GM12878 (cell line): ENCODE results near the gene ETAA1. TPM values are rescaled to one million over a fixed set of nuclear protein-coding genes. Genes with fewer than 3 reads are reported as not detected.

Experiments used
- ATAC-seq: fragments of 200-7000 bp; cut with Tn5 transposase; 3 replicates; pipeline ENCODE4 v1.9.1; 2020; ENCODE audit warnings: mild to moderate bottlenecking, moderate library complexity
- BruUV-seq: library from RNA; stranded (reverse); fragments of 400-500 nt; replicated peaks from 2 replicates; lab custom pipeline; 2021; lab: Mats Ljungman, UMichigan
- CTCF ChIA-PET: fragments of 300-600 bp; sonication (Branson Sonifier 250); formaldehyde crosslinking; extraction: SDS; loops from one replicate; lab custom pipeline; 2021; ENCODE audit warnings: inconsistent platforms; lab: Yijun Ruan, JAX
- POLR2A ChIA-PET: fragments of 350-600 bp; formaldehyde crosslinking; extraction: SDS; loops from one replicate; lab custom pipeline; 2021; ENCODE audit warnings: inconsistent platforms; lab: Charles Lee
- RAD21 ChIA-PET: fragments of 300-600 bp; sonication (Branson Sonifier 250); formaldehyde crosslinking; loops from one replicate; lab custom pipeline; 2023; ENCODE audit warnings: antibody characterized with exemption; ENCODE audit not compliant: unreplicated experiment; lab: Charles Lee
- SMC1A ChIA-PET: fragments of 300-600 bp; sonication (Branson Sonifier 250); formaldehyde crosslinking; loops from one replicate; lab custom pipeline; 2023; ENCODE audit not compliant: unreplicated experiment, uncharacterized antibody; lab: Charles Lee
- DNase-seq: peaks from one replicate; pipeline ENCODE4 v3.0.0-alpha.2; 2011; ENCODE audit warnings: low read depth, low spot score
- FAIRE-seq: peaks from 3 replicates; lab custom pipeline; 2011; peaks lifted over from hg19 to GRCh38; lab: Jason Lieb, UNC
- H2AFZ ChIP-seq: 2 replicates; pipeline ENCODE4 v1.6.0; 2011; ENCODE audit warnings: low read depth, low read length, control low read depth; ENCODE audit not compliant: control insufficient read depth
- H3K27ac ChIP-seq: 2 replicates; pipeline ENCODE4 v1.5.1; 2011; ENCODE audit warnings: control low read depth; ENCODE audit not compliant: control insufficient read depth, insufficient read depth
- H3K27me3 ChIP-seq, 2 experiments: replicated peaks in 1 of 2; 2 replicates each; pipeline versions ENCODE4 v1.6.0 to v1.6.1; 2011; ENCODE audit warnings: low read length in 1 of 2; ENCODE audit not compliant: control insufficient read depth in 2 of 2, insufficient read depth in 2 of 2
- H3K36me3 ChIP-seq, 2 experiments: 2 replicates each; pipeline ENCODE4 v1.5.1; 2011; ENCODE audit warnings: low read length in 1 of 2; ENCODE audit not compliant: control insufficient read depth in 2 of 2, insufficient read depth in 2 of 2
- H3K4me1 ChIP-seq: 2 replicates; pipeline ENCODE4 v1.6.1; 2011; ENCODE audit warnings: mild to moderate bottlenecking, low read length, moderate library complexity, mixed read lengths; ENCODE audit not compliant: control insufficient read depth, insufficient read depth
- H3K4me2 ChIP-seq: 2 replicates; pipeline ENCODE4 v1.6.0; 2011; ENCODE audit warnings: control low read depth; ENCODE audit not compliant: control insufficient read depth, insufficient read depth
- H3K4me3 ChIP-seq: fragments of 200-600 bp; sonication (generic); 2 replicates; pipeline ENCODE4 v1.5.1; 2016
- H3K79me2 ChIP-seq: 2 replicates; pipeline ENCODE4 v1.6.0; 2011; ENCODE audit warnings: low read length; ENCODE audit not compliant: control insufficient read depth, insufficient read depth
- H3K9ac ChIP-seq: 2 replicates; pipeline ENCODE4 v1.8.0; 2011; ENCODE audit warnings: low read length, control low read depth, mixed read lengths; ENCODE audit not compliant: control insufficient read depth, insufficient read depth
- H3K9me3 ChIP-seq: replicated peaks from 3 replicates; pipeline ENCODE4 v1.5.1; 2011; ENCODE audit warnings: mild to moderate bottlenecking, low read length; ENCODE audit not compliant: control insufficient read depth, insufficient read depth
- H4K20me1 ChIP-seq: 2 replicates; pipeline ENCODE4 v1.6.0; 2011; ENCODE audit not compliant: control insufficient read depth, insufficient read depth
- CEBPZ ChIP-seq: fragments of 150-350 bp; IDR thresholded peaks from 2 replicates; pipeline ENCODE4 v1.6.1; 2016; ENCODE audit warnings: low read depth, low read length
- CHD2 ChIP-seq: IDR thresholded peaks from 2 replicates; pipeline ENCODE4 v1.6.1; 2011; ENCODE audit warnings: low read depth, low read length, improper control_type of control experiment, borderline replicate concordance
- EZH2 ChIP-seq: IDR thresholded peaks from 2 replicates; pipeline ENCODE4 v1.6.1; 2012; ENCODE audit warnings: low read depth, mild to moderate bottlenecking, control low read depth, inconsistent platforms, low read length, borderline replicate concordance; ENCODE audit not compliant: control insufficient read depth
- FOXK2 ChIP-seq: fragments of 450-650 bp; IDR thresholded peaks from 2 replicates; pipeline ENCODE4 v1.6.1; 2017; ENCODE audit warnings: mild to moderate bottlenecking, moderate library complexity
- IKZF1 ChIP-seq: fragments of 450-650 bp; conservative IDR thresholded peaks from 2 replicates; pipeline ENCODE4 v1.6.1; 2017; ENCODE audit warnings: antibody characterized with exemption, mild to moderate bottlenecking
- JUNB ChIP-seq: IDR thresholded peaks from 2 replicates; pipeline ENCODE4 v1.6.1; 2016; ENCODE audit warnings: antibody characterized with exemption, mild to moderate bottlenecking
- JUND ChIP-seq: IDR thresholded peaks from 2 replicates; pipeline ENCODE4 v1.6.1; 2012; ENCODE audit warnings: low read depth, mild to moderate bottlenecking, low read length, improper control_type of control experiment, moderate library complexity
- NFIC ChIP-seq: IDR thresholded peaks from 2 replicates; pipeline ENCODE4 v1.6.1; 2012; ENCODE audit warnings: low read depth, mild to moderate bottlenecking, inconsistent platforms, low read length, moderate library complexity
- RAD21 ChIP-seq: IDR thresholded peaks from 2 replicates; pipeline ENCODE4 v1.6.1; 2011; ENCODE audit warnings: mild to moderate bottlenecking, low read depth, low read length, moderate library complexity; ENCODE audit not compliant: insufficient read depth
- RCOR1 ChIP-seq: conservative IDR thresholded peaks from 2 replicates; pipeline ENCODE4 v1.6.1; 2012; ENCODE audit warnings: low read depth, low read length, improper control_type of control experiment
- SMC3 ChIP-seq: IDR thresholded peaks from 2 replicates; pipeline ENCODE4 v1.6.1; 2011; ENCODE audit warnings: low read length, improper control_type of control experiment, borderline replicate concordance
- SUPT20H ChIP-seq: IDR thresholded peaks from 2 replicates; pipeline ENCODE4 v1.6.1; 2011; ENCODE audit warnings: low read depth, mild to moderate bottlenecking, low read length, moderate library complexity, borderline replicate concordance; ENCODE audit not compliant: control insufficient read depth
- ZNF217 ChIP-seq: fragments of 450-650 bp; IDR thresholded peaks from 2 replicates; pipeline ENCODE4 v1.6.1; 2017; ENCODE audit warnings: antibody characterized with exemption, mild to moderate bottlenecking
- in situ Hi-C: fragments of 300-500 bp; cut with MboI; formaldehyde crosslinking; loops from 9 replicates; pipeline ENCODE4 v1.14.3; 2018; ENCODE audit warnings: mixed read lengths
- intact Hi-C: fragments of 100-400 bp; cut with micrococcal nuclease; formaldehyde crosslinking; loops from one replicate; pipeline ENCODE4 v1.14.2; 2022; ENCODE audit not compliant: unreplicated experiment
- polyA plus RNA-seq, 11 experiments: library from polyadenylated mRNA; depleted of rRNA in 4 of 11; unstranded in 6 of 11; stranded (reverse) in 5 of 11; fragments of >200 nt; fragmentation: Nextera tagmentation in 4 of 11; fragmentation: Illumina TruSeq in 1 of 11; extraction: Ambion mirVana in 4 of 11; extraction: Trizol in 1 of 11; gene quantifications; 1 replicate in 1 of 11; 2 replicates in 10 of 11; pipeline versions ENCODE4 v1.2.1 to v1.2.3, GENCODE V29; 2011 to 2016; ENCODE audit warnings: inconsistent platforms in 2 of 11, missing spikeins in 2 of 11, low read depth in 1 of 11
- total RNA-seq, 4 experiments: library from RNA; depleted of rRNA in 3 of 4; stranded (reverse); fragments of >200 nt in 3 of 4; fragmentation: Illumina TruSeq in 1 of 4; extraction: Trizol in 1 of 4; gene quantifications; 2 replicates each; pipeline versions ENCODE4 v1.2.1 to v1.2.3, GENCODE V29; 2013 to 2021

Gene ETAA1
- total and polyA plus RNA-seq, 10 of the 15 experiments (the other 5 are each of a cell fraction or from before 2014, with no cell fraction given), result 4.2 to 24.2 (median 13.4) TPM

- ChIA-PET POLR2A (no interaction called here), CTCF (no interaction called here), RAD21 (interaction anchor here (2.5 kb wide), 1 partner anchor 12 kb away, joined by 8 read pairs; no protein-coding TSS in a partner anchor), SMC1A (interaction anchor here (1.2 kb wide), 1 partner anchor 11 kb away, joined by 5 read pairs; no protein-coding TSS in a partner anchor)
- Histone ChIP-seq H3K79me2 (no peaks in the 10 kb centered on the region), H3K27me3 (no peaks in the 10 kb centered on the region), H3K36me3 (no peaks in the 10 kb centered on the region), H4K20me1 (no peaks in the 10 kb centered on the region), H2AFZ (no peak overlapping the region), H3K4me2 (no peak overlapping the region), H3K9ac (no peak overlapping the region), H3K27ac (no peak overlapping the region), H3K4me1 (no peaks in the 10 kb centered on the region), H3K9me3 (no peaks in the 10 kb centered on the region), H3K4me3 (no peak overlapping the region)
- DNase-seq, result no peak
- TF ChIP-seq CHD2 (no peak), FOXK2 (no peak), JUNB (no peak), CEBPZ (no peak), ZNF217 (no peak), SUPT20H (no peak), IKZF1 (no peak), NFIC (no peak), SMC3 (no peak), EZH2 (no peak), RCOR1 (no peak), RAD21 (no peak), JUND (no peak)
- no TSS peak for BruUV-seq
- no peak for FAIRE-seq
- in situ Hi-C loops, result no loop called here
- intact Hi-C loops, result loop anchor here (10.0 kb wide), 1 partner anchor 665 kb away; no protein-coding TSS in a partner anchor
- no peak for ATAC-seq
These were observed 7.3 kb upstream of the ETAA1 start for GRCh38 chr2:67389788-67390187.
